T47D (cell line): ENCODE data around the gene NCK2.

Source experiments
- DNase-seq, 2 experiments: peaks; one replicate each; pipeline versions ENCODE4 v3.0.0 to v3.0.0-alpha.2; 2011 to 2012; ENCODE audit warnings: low read depth in 1 of 2, low spot score in 1 of 2
- JUND ChIP-seq: IDR thresholded peaks from 2 replicates; pipeline ENCODE4 v1.6.1; 2012; ENCODE audit warnings: low read depth
- in situ Hi-C: cut with HindIII; loops from 2 replicates; pipeline ENCODE4 v1.10.0; 2016; ENCODE audit warnings: low sequenced_read_pairs, low pct_unique_long_range_greater_than_20kb

NCK2 gene

DNA sequence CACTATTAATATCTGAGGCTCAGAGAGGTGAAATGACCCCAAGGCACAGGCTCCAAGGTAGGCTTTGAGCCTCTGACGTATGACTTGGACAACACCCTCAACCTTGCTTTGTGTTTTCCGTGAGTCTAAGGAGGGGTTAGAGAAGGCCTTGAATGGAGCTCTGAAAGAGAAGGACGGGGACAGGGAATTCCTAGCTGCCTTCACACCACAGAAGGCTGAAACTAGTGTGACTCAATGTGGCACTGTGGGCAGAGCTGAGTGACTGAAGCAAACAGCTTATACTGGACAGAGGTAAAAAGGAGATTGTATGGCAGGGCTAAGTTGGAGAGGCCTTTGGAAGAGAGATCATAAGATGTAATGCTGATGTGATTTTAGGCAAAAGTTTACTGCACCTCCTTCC, 3.5 kb upstream of the NCK2 start:
- no peak for TF ChIP-seq JUND
- in situ Hi-C loops = no loop called here

GRCh38 chr2:105741617-105742016, 3.1 kb upstream of the NCK2 start:
- DNase-seq = no peak
- in situ Hi-C loops = no loop called here
- TF ChIP-seq JUND = no peak

More for the DNA sequence above, 3.5 kb upstream of the NCK2 start:
- no peak for DNase-seq

DNA sequence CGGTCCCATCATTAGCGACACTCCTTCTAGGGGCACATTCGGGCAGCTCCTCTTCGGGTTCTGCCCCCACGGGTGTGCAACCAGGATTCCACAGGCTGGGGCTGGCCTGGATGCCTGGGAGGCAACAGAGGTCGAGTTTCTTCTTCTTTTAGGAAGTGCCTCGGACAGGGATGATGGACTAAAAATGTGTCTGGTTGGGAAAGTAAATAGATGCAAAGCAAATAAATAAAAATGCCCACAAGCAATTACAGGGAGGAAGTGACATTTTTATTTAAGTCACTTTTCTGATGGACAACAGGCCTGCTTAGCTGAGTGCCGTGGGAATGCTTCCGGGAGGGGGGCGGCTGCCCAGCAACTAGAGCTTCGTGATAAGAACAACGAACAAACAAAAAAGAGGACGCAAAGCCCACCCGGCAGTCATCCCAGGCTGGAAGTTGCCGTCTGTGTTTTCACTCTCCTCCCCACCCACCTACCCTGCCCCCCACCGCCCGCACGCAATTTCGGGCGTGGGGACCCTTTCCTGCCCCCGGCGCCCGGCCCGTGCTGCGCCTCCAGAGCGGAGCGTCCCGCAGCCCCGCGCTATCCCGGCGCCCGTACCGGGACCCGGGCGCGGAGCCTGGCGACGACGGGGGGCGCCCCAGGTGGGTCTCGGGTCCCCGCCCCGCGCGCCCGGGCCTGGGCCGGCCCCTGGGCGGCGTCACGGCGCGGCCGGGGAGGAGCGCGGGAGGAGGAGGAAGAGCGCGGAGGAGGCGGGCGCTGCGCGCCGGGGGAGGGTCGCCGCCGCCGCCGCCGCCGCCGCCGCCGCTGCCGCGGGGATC, 412 bp upstream of the NCK2 start:
- no peak for TF ChIP-seq JUND
- peak; percentile 56 to 72 for DNase-seq
- in situ Hi-C loops = no loop called here

- peak in 1 of 2 experiments; percentile 16 for DNase-seq
- in situ Hi-C loops = no loop called here
- TF ChIP-seq JUND = no peak
Measured at GRCh38 chr2:105746177-105747080, 1.7 kb downstream of the NCK2 start.

- DNase-seq = no peak
- in situ Hi-C loops = no loop called here
- TF ChIP-seq JUND = no peak
Measured at GRCh38 chr2:105747254-105747894, 2.7 kb downstream of the NCK2 start.

- in situ Hi-C loops = no loop called here
- TF ChIP-seq JUND = no peak
Measured at GRCh38 chr2:105747991-105748390, 3.3 kb downstream of the NCK2 start.

DNA sequence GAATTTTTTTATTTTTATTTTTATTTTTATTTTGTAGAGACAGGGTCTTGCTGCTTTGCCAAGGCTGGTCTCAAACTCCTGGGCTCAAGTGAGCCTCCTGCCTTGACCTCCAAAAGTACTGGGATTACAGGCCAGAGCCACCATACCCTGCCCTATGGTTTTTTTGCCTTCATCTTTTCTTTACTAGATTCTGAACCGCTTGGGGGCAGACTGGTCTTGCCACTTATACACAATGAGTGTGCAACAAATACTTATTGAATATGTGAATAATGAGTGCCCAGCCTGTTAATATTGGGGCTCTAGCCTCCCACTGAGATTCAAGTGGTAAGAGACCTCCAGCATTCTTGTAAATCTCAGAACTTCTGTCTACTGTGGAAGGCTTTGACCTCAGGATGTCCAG, 3.9 kb downstream of the NCK2 start:
- in situ Hi-C loops = no loop called here
- no peak for TF ChIP-seq JUND
- no peak for DNase-seq

More at GRCh38 chr2:105747991-105748390, 3.3 kb downstream of the NCK2 start:
- DNase-seq = no peak

- DNase-seq = no peak
- in situ Hi-C loops = no loop called here
- no peak for TF ChIP-seq JUND
Measured at GRCh38 chr2:105749583-105750400, 5.1 kb downstream of the NCK2 start.

GRCh38 chr2:105750735-105751134, 6.0 kb downstream of the NCK2 start:
- TF ChIP-seq JUND = no peak
- in situ Hi-C loops = no loop called here
- DNase-seq = no peak

GRCh38 chr2:105751272-105751671, 6.6 kb downstream of the NCK2 start:
- in situ Hi-C loops = no loop called here
- no peak for DNase-seq
- no peak for TF ChIP-seq JUND

DNA sequence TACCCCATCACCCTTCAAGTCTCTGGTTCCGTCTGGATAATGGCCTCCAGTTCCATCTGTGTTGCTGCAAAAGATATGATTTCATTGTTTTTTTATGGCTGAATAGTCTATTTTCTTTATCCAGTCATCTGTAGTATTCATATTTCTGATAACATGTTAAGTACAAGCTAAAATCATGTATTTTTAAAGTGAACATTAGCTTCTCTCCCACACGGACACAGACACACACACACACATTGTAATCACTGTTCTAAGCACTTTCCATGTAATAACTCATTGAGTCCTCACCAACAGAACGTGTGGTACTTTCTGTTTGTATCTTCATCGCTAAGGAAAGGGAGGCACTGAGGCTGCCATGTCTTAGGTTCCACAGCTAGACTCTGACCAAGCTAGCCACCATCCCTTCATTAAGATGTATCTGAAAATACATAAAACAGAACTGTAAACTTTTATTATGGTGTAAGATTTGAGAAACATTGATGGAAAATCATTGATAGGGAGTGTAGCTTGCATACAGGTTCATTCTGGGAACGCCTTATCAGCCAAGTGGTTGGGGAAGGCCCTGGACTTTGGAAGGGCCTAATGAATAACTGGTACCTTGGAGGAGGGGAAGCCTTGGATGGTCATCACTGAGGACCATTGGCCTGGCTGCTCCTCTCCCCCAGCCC, 8.1 kb downstream of the NCK2 start:
- no peak for TF ChIP-seq JUND
- in situ Hi-C loops = no loop called here
- DNase-seq = no peak
